Measurements from ENCODE around the gene USP6.

Gene USP6

GRCh38 chr17:5078106-5079028 is 37.5 kb upstream of the USP6 start, which contains the start of gene ZFP3:
Gene ZFP3, plus strand, starts transcription at chr17:5078467. Its CDS starts 13,038 bp downstream, at chr17:5091505.
- Histone ChIP-seq H3K27me3 (replicated peaks) (no peaks in the 10 kb centered on the region), H3K4me3 (ENCODE audit: low read depth, low read length) (peak within 1 kb of the TSS; percentile 68), H3K27ac (no peak within 1 kb of the TSS), H3K36me3 (replicated peaks) (no peaks in the 10 kb centered on the region)
- in situ Hi-C loops (cut with HindIII; ENCODE audit: low pct_ligation_motif_present, low sequenced_read_pairs), result no loop called here
- peak; percentile 55 for DNase-seq
- peak; percentile 30 for TF ChIP-seq CTCF (IDR thresholded peaks at IDR 0.05; ENCODE audit: low read depth, low read length, missing control alignments)

GRCh38 chr17:5080591-5080990 is 35.2 kb upstream of the USP6 start:
- DNase-seq, result no peak
- Histone ChIP-seq H3K27me3 (replicated peaks) (no peaks in the 10 kb centered on the region), H3K27ac (no peak overlapping the region), H3K4me3 (ENCODE audit: low read depth, low read length) (no peak overlapping the region), H3K36me3 (replicated peaks) (no peaks in the 10 kb centered on the region)
- in situ Hi-C loops (cut with HindIII; ENCODE audit: low pct_ligation_motif_present, low sequenced_read_pairs), result no loop called here
- no peak for TF ChIP-seq CTCF (IDR thresholded peaks at IDR 0.05; ENCODE audit: low read depth, low read length, missing control alignments)

GRCh38 chr17:5092218-5093010 is 23.4 kb upstream of the USP6 start:
- TF ChIP-seq CTCF (IDR thresholded peaks at IDR 0.05; ENCODE audit: low read depth, low read length, missing control alignments), result no peak
- in situ Hi-C loops (cut with HindIII; ENCODE audit: low pct_ligation_motif_present, low sequenced_read_pairs), result no loop called here
- no peak for DNase-seq
- H3K27me3 ChIP-seq (replicated peaks), result no peaks in the 10 kb centered on the region
- no peak overlapping the region for H3K27ac ChIP-seq
- no peak overlapping the region for H3K4me3 ChIP-seq (ENCODE audit: low read depth, low read length)
- H3K36me3 ChIP-seq (replicated peaks), result no peaks in the 10 kb centered on the region

GRCh38 chr17:5096731-5097100 is 19.1 kb upstream of the USP6 start:
- no peak overlapping the region for H3K27ac ChIP-seq
- H3K27me3 ChIP-seq (replicated peaks), result no peaks in the 10 kb centered on the region
- no peaks in the 10 kb centered on the region for H3K36me3 ChIP-seq (replicated peaks)
- TF ChIP-seq CTCF (IDR thresholded peaks at IDR 0.05; ENCODE audit: low read depth, low read length, missing control alignments), result no peak
- in situ Hi-C loops (cut with HindIII; ENCODE audit: low pct_ligation_motif_present, low sequenced_read_pairs), result no loop called here
- DNase-seq, result no peak
- no peak overlapping the region for H3K4me3 ChIP-seq (ENCODE audit: low read depth, low read length)

GRCh38 chr17:5097101-5097834 is 18.6 kb upstream of the USP6 start:
- TF ChIP-seq CTCF (IDR thresholded peaks at IDR 0.05; ENCODE audit: low read depth, low read length, missing control alignments), result no peak
- Histone ChIP-seq H3K4me3 (ENCODE audit: low read depth, low read length) (no peak overlapping the region), H3K36me3 (replicated peaks) (no peaks in the 10 kb centered on the region), H3K27me3 (replicated peaks) (no peaks in the 10 kb centered on the region), H3K27ac (no peak overlapping the region)
- in situ Hi-C loops (cut with HindIII; ENCODE audit: low pct_ligation_motif_present, low sequenced_read_pairs), result no loop called here
- no peak for DNase-seq

Measured in brain microvascular endothelial cell (primary cell).